Dedifferentiated amniotic fluid mesenchymal stem cell (primary cell): ENCODE measurements around the gene WAPL.
"Not testable (repeated sequence)": the region's sequence is repeated elsewhere in the genome, so short reads cannot be mapped to it uniquely, and the experiment has no call there.

ENCODE experiments used
- DNase-seq: peaks from one replicate; pipeline ENCODE4 v3.0.0-alpha.2; 2016; ENCODE audit errors: extremely low spot score

The WAPL gene

DNA sequence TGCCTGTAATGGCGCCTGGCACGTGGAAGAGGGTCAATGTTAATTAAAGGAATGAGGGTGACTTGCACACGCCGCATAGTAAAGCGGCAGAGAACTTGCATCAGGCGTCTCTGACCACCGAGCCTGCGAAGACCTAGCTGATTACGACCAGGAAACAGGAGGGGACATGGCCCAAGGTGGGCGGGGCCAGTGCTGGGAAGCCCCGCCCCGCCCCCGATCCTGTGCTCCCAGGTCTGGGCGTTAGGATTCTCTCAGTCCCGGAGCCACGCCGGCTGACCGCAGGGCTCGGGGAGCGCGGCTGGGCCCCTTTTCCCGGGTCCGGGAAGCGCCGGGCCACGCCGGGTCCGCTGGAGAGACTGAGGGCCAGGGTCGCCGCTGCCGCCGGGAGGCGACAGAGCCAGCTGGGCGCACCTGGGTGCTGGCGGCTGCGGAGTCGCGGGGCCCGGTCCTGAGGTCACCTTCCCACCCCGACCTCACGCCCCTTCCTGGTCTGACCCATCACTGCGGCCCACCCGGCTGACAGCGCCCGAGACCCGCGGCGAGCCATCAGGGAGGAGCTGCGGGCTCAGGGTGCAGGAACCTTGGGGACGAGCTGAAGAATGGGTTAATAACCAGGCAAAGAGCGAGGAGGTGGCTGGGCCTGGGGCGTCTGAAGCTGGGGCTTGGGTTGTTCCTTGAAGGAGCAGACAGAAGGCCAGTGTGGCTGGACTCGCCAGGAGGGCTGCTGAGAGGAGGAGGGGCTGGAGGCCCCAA lies 132.0 kb downstream of the WAPL start:
- no peak for DNase-seq

DNA sequence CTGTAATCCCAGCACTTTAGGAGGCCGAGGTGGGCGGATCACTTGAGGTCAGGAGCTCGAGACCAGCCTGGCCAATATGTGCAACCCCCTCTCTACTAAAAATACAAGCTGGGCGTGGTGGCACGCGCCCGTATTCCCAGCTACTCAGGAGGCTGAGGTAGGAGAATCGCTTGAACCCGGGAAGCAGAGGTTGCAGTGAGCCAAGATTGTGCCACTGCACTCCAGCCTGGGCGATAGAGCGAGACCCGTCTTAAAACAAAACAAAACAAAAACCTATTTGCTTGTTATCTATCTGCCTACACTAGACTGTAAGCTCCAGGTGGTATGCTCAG lies 132.5 kb downstream of the WAPL start:
- DNase-seq: not testable (repeated sequence)

DNA sequence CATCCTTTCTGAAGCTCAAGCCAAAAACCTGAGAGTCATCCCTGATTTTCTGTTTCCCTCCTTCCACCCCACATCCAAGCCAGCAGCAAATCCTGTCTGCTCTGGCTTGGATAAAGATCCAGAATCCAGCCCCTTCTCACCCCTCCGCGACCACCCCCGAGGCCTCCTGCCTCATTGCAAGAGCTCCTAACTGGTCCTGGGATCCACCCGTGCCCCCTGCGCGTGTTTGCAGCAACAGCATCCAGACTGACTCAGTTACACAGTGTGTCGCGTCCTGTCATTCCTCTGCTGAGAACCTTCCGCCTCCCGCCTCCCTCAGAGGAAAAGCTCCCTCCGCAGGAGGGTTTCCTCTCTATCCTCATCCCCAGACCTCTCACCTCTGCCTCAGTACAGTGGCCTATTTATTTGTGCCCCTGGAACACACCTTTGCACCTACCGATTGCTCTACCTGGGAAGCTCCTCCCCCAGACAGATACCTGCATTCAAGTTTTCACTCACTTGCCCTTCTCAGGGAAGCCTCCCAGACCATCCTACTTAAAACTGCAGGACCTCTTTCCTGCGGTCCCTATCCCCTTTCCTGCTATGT lies 133.4 kb downstream of the WAPL start:
- no peak for DNase-seq

DNA sequence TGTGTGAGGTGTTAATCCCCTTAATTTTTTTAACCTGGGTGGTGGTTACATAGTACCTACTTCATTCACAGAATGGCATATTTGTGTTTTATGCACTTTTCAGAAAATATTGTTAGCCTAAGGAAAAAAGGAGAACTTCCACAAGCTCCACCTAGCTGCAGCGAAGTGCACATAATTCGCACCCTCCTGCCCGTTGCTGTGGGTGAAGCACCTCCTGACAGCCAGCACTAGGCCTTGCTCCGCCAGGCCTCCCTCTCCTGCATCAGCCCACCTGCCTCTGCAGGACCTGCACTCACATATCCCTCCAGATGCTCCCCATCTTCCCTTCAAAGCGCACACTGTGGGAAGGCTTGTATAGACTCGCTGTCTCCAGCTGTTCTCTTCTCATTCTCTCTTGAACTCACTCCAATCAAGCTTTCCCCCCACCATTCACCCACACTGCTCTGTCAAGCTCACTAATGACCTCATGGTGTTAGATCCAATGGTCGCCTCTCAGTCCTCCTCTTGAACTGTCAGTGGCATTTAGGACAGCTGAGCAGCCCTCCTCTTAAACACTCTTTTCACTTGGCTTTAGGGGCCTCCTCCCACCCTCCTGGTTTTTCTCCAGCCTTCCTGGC lies 134.3 kb downstream of the WAPL start:
- no peak for DNase-seq

DNA sequence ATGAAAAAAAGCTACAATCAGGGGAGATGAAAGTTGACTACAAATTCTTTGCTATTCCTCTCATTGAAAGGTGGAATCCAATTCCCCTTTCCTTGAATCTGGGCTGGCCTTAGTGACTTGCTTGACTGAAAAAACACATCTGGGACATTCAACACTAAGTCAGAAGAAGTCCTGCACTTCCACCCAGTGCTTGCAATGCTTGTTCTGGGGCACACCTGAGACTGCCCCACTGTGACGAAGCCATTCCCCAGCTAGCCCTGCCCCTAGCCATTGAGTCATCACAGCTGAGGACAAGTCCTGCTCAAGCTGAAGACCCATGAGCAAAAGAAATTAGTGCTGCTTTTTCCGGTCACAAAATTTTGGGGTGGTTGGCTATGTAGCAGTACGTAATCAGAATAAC lies 135.8 kb downstream of the WAPL start:
- no peak for DNase-seq
